LNCaP clone FGC (cell line): ENCODE results near the gene TMEM132E.

Experiments used
- DNase-seq: peaks from one replicate; pipeline ENCODE4 v3.0.0-alpha.2; 2011; ENCODE audit warnings: low read depth
- H3K4me3 ChIP-seq: 2 replicates; pipeline ENCODE4 v1.5.1; 2011; ENCODE audit warnings: mild to moderate bottlenecking, low read depth, low read length, control low read depth
- TF ChIP-seq, protein P1 (sequence below): IDR thresholded peaks from 2 replicates; pipeline ENCODE4 v1.5.1; 2012; ENCODE audit warnings: mild to moderate bottlenecking; ENCODE audit not compliant: control insufficient read depth, insufficient read depth; ENCODE audit errors: extremely low read depth

TMEM132E gene

GRCh38 chr17:34622862-34623623 is 43.7 kb downstream of the TMEM132E start:
- no peak overlapping the region for H3K4me3 ChIP-seq
- TF ChIP-seq, protein P1, sequence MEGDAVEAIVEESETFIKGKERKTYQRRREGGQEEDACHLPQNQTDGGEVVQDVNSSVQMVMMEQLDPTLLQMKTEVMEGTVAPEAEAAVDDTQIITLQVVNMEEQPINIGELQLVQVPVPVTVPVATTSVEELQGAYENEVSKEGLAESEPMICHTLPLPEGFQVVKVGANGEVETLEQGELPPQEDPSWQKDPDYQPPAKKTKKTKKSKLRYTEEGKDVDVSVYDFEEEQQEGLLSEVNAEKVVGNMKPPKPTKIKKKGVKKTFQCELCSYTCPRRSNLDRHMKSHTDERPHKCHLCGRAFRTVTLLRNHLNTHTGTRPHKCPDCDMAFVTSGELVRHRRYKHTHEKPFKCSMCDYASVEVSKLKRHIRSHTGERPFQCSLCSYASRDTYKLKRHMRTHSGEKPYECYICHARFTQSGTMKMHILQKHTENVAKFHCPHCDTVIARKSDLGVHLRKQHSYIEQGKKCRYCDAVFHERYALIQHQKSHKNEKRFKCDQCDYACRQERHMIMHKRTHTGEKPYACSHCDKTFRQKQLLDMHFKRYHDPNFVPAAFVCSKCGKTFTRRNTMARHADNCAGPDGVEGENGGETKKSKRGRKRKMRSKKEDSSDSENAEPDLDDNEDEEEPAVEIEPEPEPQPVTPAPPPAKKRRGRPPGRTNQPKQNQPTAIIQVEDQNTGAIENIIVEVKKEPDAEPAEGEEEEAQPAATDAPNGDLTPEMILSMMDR = no peak
- no peak for DNase-seq

DNA sequence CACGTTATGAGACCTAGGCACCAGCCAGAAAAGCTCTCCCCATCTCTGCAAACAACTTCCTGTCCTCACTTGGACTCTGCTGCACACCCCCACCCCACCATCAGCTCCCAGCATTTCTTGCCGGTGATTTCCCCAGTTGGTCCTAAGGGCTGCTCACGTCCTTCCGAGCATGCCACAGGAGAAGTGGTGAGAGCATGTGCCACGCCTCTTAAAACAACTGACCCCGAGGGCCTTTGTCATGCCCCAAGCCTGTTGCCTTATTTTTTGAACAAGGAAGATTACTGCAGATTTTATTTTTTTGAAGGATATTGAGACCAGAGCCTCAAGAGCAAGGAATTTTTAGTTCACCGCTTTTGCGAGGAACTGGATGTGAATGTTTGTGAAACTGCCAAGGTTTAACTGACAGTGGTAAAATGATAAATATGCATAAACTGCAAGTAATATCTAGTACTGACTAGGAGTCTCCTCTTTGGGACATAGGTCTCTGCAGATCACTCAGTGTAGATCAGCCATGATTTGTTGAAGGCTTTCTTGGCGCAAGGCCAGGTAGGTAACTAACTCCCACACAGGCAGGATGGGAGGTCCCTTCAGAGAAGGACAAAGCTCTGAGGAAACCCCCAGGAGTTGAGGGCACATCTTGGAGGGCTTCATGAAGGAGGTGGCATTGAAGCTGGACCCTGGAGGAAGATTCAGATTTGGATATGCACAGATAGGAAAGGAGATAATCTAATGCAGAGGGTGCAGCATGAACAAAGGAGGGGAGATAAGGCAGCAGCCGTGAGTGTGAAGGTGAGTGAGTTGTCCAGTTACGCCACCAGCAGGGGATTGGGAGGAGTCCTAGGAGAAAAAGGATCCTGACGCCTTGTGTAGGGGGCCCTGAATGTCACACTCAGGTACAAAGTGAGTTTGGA is 44.7 kb downstream of the TMEM132E start:
- no peak for DNase-seq
- TF ChIP-seq, protein P1 = no peak
- no peak overlapping the region for H3K4me3 ChIP-seq

DNA sequence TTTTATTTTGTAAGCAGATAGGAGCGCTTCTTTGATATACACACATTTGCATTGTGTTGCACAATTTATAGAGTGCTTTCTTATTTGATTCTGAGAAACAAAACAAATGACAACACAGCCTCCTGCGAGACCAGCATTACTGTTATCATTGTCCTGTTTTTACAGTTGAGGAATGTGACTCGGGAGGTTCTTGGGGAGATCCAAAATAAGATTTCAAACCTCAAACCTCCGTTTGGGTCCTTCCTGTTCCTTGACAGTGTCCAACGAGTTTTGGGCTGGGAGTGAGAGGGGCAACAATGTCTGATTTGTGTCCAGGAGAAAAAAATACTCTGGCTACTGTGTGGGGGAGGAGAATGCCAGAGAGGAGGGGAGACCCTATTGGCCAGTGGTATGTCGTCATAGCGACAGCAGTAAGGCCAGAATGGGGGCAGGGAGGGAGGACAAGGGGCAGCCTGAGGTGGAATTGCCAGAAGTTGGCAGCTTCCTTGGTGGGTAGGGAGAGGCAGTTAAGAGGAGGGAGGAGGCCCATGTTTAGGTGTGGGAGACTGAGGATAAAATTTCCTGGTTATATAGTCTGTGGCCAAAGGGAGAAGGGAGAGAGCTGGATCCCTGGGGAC is 45.5 kb downstream of the TMEM132E start:
- TF ChIP-seq, protein P1 = no peak
- no peak for DNase-seq
- H3K4me3 ChIP-seq = no peak overlapping the region

GRCh38 chr17:34626121-34626681 is 46.8 kb downstream of the TMEM132E start:
- H3K4me3 ChIP-seq = no peak overlapping the region
- TF ChIP-seq, protein P1 = 0 out of 2 replicates have a peak, but pooled peaks have one; percentile 9
- DNase-seq = no peak

DNA sequence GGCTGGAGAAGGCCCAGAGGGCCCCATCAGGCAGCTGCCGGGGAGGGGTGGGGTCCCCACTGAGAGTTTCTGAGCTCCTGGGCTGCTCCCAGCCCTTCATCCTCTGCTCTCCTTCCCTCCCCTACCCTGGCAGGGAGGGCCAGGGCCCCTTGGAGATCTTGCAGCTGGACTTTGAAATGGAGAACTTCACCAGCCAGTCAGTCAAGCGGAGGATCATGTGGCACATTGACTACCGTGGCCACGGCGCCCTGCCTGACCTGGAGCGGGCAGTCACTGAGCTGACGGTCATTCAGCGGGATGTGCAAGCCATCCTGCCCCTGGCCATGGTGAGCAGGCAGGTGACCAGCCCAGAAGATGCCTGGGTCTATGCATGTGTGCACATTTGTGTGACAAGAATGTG is 49.5 kb downstream of the TMEM132E start:
- H3K4me3 ChIP-seq = no peak overlapping the region
- no peak for DNase-seq
- TF ChIP-seq, protein P1 = no peak

DNA sequence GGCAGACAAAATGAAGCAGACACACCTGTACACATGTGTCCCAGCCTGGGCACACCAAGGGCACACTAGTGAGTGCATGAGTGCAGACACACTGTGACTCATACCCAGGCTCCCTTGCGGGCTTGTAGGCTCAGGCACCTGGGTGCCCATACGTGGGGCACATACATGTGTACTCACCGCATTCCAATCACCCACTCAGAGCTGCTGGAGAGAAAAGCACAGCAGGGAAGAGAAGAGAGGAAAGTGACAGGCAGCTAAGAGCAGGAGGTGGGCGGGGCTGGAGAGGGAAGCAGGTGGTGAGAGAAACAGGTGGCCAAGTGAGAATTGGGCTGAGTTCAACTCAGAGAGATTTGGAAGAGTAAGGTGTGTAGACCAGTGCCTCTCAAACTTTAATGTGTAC is 54.0 kb downstream of the TMEM132E start:
- TF ChIP-seq, protein P1 = no peak
- no peak for DNase-seq
- no peak overlapping the region for H3K4me3 ChIP-seq
